Measurements from ENCODE around the gene ZC3H10.

The ZC3H10 gene

DNA sequence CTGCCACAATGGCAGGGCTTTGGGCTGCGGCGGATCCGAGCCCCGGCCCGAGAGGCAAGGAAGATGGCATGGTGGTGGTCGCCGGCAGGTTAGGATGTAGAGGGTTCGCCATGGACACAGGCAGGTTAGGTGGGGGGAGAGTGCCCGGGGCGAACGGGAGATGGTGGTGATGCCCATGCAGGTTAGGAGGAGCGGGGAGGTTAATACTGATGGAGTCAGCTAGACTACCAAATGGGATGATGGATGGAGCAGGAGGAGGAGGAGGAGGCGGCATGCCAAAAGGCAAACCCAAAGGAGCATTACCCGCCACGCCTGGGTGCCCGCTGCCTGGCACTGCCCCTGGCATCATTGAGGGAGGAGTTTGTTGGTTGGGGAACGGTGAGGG lies 46.3 kb downstream of the ZC3H10 start:
- DNase-seq (ENCODE audit: low read depth in 3 of 3, low spot score in 1 of 3): no peak

DNA sequence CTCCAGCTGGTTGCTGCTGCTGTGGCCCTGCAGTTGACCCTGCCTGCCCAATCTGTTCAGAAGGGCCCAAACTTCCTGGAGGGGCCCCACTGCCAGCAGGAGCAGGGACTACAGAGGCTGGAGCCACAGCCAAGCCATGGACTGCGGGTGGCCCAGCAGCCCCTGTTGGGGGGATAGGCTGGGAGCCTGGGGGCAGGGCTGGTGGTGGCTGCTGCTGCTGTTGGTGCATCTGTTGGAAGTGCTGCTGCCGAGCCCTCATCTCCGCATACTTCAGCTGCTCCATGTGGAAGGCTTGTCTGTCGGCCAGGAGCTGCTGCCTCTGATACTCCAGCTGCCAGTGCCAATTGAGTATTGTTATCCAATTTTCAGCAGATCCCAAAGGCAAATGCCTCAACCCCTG lies 47.3 kb downstream of the ZC3H10 start:
- DNase-seq (ENCODE audit: low read depth in 3 of 3, low spot score in 1 of 3): no peak

DNA sequence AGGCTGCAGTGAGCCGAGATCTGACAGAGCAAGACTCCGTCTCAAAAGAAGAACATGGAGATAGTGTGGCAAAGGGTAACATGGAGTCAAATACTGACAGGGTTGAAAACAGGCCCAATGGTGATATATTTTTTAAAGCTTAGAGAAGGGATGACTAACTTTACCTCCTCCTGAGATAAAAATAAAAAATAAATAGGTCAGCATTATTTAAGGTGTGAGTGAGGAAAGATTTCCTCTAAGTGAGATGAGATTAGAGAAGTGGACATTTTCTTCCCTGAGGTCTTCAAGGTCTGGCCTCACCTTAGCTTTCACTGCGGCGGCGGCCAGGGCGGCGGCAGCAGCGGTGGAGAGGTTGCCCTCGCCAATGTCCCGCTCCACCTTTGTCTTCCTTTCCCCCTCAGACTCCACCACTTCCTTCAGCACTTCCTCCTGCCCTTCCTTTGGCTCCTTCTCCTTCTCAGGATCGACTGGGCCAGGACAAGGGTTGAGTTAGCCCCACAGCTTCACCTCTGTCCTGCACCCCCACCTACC lies 51.2 kb downstream of the ZC3H10 start:
- DNase-seq (ENCODE audit: low read depth in 3 of 3, low spot score in 1 of 3): no peak

DNA sequence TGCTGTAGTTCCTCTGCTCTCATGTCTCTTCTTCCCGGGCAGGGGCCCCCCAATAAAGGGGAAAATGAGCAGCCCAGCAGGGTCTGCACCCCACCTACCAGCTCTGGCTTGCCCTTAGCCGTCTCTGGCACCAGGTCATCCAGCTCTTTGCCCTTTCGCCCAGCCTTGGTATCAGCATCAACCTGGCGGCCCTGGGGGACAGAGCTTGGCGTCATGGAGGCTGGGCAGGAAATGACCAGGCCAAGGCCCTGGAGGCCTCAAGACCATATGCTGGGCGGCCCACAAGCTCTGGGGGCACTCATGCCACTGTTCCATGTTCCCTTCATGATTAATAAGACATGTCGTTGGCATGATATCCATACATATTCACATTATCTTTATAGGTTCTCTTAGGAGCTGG lies 54.8 kb downstream of the ZC3H10 start:
- DNase-seq (ENCODE audit: low read depth in 3 of 3, low spot score in 1 of 3): no peak
